ENCODE results near the gene OR6B1.

OR6B1 gene

DNA sequence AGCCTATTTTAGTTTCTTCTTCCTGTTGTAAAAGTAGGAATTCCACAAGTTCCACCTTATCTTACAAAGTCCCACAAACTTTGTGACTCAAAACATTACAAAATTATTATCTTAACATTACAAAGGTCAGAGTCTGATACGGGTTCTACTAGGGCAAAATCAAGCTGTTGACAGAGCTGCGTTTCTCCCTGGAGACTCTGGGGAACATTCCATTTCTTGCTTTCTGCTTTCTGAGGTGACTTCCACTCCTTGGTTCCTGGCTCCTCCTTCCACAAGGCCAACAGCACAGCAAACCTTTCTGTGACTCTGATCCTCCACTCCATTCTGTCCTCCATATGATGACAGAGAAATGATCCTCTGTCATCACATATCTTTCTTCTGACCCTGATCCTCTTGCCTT is 34.8 kb upstream of the OR6B1 start:
- DNase-seq (ENCODE audit: low read depth), result no peak
- no peak overlapping the region for H3K4me3 ChIP-seq (ENCODE audit: low read depth, low read length)
- TF ChIP-seq, protein P1, sequence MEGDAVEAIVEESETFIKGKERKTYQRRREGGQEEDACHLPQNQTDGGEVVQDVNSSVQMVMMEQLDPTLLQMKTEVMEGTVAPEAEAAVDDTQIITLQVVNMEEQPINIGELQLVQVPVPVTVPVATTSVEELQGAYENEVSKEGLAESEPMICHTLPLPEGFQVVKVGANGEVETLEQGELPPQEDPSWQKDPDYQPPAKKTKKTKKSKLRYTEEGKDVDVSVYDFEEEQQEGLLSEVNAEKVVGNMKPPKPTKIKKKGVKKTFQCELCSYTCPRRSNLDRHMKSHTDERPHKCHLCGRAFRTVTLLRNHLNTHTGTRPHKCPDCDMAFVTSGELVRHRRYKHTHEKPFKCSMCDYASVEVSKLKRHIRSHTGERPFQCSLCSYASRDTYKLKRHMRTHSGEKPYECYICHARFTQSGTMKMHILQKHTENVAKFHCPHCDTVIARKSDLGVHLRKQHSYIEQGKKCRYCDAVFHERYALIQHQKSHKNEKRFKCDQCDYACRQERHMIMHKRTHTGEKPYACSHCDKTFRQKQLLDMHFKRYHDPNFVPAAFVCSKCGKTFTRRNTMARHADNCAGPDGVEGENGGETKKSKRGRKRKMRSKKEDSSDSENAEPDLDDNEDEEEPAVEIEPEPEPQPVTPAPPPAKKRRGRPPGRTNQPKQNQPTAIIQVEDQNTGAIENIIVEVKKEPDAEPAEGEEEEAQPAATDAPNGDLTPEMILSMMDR (IDR thresholded peaks at IDR 0.05; ENCODE audit: insufficient read depth, low read depth, low read length, missing control alignments), result no peak

DNA sequence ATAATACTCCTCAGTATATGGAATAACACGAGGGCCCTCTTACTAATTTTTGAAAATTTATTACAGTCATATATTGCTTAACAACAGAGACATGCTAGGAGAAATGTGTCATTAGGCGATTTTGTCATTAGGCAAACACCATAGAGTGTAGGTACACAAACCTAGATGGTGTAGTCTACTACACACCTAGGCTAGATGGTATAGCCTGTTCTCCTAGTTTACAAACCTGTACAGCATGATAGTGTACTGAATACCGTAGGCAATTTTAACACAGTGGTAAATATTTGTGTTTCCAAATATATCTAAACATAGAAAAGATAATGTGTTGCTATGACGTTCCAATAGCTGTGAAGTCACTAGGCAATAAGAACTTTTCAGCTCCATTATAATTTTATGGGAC is 32.7 kb upstream of the OR6B1 start:
- DNase-seq (ENCODE audit: low read depth), result no peak
- TF ChIP-seq, protein P1 (IDR thresholded peaks at IDR 0.05; ENCODE audit: insufficient read depth, low read depth, low read length, missing control alignments), result no peak

DNA sequence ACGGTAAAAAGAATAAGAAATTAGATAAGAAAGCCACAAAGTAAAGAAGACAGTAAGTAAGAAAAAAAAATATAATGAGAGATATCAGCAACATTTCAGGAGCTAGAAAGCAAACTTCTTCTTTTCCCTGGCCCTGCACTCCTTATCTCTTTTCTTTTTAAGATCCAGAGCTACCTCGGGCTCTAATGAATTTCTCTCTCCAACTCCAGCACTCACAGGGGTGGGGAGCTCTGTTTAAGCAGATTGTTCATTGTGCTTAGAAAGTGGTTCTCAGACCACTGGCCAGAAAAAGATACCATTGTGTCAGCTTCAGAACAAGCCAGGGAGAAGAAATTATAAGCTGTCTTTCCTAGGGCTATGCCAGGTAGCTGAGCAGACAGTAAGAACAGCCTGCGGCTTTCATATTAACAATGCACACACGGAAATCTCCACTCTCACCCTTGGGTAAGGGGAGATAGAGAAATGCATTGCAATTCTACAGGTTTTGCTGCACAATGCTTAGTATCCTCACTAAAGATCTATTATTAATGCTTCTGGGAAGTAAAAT is 26.2 kb upstream of the OR6B1 start:
- DNase-seq (ENCODE audit: low read depth), result no peak
- TF ChIP-seq, protein P1 (IDR thresholded peaks at IDR 0.05; ENCODE audit: insufficient read depth, low read depth, low read length, missing control alignments), result no peak

More for the DNA sequence above, 32.7 kb upstream of the OR6B1 start:
- no peak overlapping the region for H3K4me3 ChIP-seq (ENCODE audit: low read depth, low read length)

GRCh38 chr7:143974459-143974858 is 25.7 kb upstream of the OR6B1 start:
- no peak for DNase-seq (ENCODE audit: low read depth)
- TF ChIP-seq, protein P1 (IDR thresholded peaks at IDR 0.05; ENCODE audit: insufficient read depth, low read depth, low read length, missing control alignments), result no peak
- H3K4me3 ChIP-seq (ENCODE audit: low read depth, low read length), result no peak overlapping the region

More for the DNA sequence above, 26.2 kb upstream of the OR6B1 start:
- no peak overlapping the region for H3K4me3 ChIP-seq (ENCODE audit: low read depth, low read length)

DNA sequence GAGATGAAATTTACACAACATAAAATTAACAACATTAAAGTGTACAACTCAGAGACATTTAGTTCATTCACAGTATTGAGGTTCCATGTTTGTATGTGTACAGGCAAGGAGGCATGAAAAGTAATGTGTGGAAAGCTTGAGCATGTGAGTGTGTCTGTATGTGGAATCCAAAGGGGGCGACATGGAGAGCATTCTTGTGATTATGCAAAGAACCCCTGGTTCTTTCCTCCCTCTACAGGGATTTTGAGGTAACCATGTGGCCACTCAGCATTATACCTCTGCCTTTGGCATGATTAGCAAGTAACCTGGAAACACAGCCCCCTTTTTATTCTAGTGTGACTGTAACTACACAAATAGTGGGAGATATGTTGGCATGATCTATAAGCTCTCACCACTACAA is 24.5 kb upstream of the OR6B1 start:
- DNase-seq (ENCODE audit: low read depth), result no peak
- H3K4me3 ChIP-seq (ENCODE audit: low read depth, low read length), result no peak overlapping the region
- TF ChIP-seq, protein P1 (IDR thresholded peaks at IDR 0.05; ENCODE audit: insufficient read depth, low read depth, low read length, missing control alignments), result no peak

DNA sequence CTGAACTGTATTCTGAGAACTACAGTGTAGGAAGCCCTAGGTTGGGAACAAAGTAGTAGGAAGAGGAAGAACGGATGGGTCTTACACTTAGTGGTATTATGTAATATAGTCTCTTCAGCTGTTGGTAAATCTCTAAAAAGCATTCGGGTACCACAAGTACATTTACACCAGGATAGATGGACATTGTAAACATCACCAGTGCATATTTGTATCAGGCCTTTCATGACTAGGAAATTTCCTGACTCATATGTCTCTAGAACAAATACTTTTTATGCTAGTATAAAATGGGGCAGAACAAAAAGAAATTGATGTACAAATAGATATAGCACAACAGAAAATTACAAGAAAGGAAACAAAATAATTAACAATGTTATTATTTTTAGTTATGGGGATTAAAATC is 21.5 kb upstream of the OR6B1 start:
- TF ChIP-seq, protein P1 (IDR thresholded peaks at IDR 0.05; ENCODE audit: insufficient read depth, low read depth, low read length, missing control alignments), result no peak
- H3K4me3 ChIP-seq (ENCODE audit: low read depth, low read length), result no peak overlapping the region

GRCh38 chr7:143979359-143979758 is 20.8 kb upstream of the OR6B1 start:
- TF ChIP-seq, protein P1 (IDR thresholded peaks at IDR 0.05; ENCODE audit: insufficient read depth, low read depth, low read length, missing control alignments), result no peak
- no peak for DNase-seq (ENCODE audit: low read depth)
- no peak overlapping the region for H3K4me3 ChIP-seq (ENCODE audit: low read depth, low read length)

More for the DNA sequence above, 21.5 kb upstream of the OR6B1 start:
- no peak for DNase-seq (ENCODE audit: low read depth)
